ENCODE measurements around the gene CSPG4. TPM values are rescaled to one million over a fixed set of nuclear protein-coding genes. Genes with fewer than 3 reads are reported as not detected.
"Not testable (repeated sequence)": the region's sequence is repeated elsewhere in the genome, so short reads cannot be mapped to it uniquely, and the experiment has no call there.

Gene CSPG4
- total RNA-seq, 1 donor from 2014 or later: 15.0 TPM

DNA sequence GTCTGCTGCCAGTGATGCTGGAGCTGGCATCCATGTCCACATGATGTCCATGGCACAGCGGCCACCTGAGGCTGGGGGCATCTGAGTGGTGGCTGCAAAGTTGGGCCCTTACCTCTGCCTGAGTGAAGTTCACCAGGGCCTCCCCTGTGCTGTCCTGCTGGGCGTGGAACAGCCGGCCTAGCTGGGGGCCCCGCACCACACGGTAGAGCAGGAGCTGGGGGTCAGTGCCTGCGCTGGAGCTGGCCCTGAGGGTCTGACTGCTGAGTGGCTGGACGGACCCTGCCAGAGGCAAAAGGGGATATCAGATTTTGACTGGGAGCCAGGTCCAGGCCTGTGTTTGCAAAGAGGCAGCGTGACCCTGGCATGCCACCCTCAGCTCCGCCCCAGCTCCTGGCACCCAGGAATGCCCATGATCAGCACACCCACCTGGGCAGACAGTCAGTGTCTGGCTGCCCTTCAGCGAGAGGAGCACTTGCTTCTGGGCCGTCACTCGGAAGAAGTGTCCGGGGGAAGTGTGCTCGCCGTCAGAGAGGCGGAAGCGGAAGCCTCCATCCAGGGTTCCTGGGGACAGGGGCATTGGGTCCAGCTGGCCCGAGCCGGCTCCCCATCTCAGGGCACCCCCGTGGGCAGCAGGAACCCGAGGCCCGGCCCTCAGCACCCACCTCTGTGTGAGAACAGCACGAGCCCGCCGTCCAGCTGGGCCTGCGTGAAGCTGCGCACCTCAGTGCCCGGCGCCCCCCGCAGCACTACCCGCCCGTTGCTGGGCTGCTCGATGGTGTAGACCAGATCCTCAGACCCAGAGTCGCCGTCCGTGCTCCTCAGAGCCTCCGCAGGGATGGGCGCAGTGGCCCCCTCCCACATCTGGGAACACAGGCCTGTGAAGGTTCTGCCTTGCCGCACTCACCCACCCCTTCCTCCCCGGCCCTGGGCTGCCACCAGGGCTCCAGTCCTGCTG lies 30.2 kb downstream of the CSPG4 start:
- Histone ChIP-seq H3K36me3 (no peaks in the 10 kb centered on the region), H3K4me1 (peaks cover 7% of the 10 kb centered on the region), H3K9me3 (no peaks in the 10 kb centered on the region), H3K4me3 (no peak overlapping the region), H3K27me3 (ENCODE audit: low read depth) (no peaks in the 10 kb centered on the region), H3K27ac (no peak overlapping the region)
- TF ChIP-seq, protein P1, sequence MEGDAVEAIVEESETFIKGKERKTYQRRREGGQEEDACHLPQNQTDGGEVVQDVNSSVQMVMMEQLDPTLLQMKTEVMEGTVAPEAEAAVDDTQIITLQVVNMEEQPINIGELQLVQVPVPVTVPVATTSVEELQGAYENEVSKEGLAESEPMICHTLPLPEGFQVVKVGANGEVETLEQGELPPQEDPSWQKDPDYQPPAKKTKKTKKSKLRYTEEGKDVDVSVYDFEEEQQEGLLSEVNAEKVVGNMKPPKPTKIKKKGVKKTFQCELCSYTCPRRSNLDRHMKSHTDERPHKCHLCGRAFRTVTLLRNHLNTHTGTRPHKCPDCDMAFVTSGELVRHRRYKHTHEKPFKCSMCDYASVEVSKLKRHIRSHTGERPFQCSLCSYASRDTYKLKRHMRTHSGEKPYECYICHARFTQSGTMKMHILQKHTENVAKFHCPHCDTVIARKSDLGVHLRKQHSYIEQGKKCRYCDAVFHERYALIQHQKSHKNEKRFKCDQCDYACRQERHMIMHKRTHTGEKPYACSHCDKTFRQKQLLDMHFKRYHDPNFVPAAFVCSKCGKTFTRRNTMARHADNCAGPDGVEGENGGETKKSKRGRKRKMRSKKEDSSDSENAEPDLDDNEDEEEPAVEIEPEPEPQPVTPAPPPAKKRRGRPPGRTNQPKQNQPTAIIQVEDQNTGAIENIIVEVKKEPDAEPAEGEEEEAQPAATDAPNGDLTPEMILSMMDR (IDR thresholded peaks at IDR 0.05): no peak
- intact Hi-C loops (cut with DNase I): no loop called here
- DNase-seq: no peak
- ATAC-seq: no peak

DNA sequence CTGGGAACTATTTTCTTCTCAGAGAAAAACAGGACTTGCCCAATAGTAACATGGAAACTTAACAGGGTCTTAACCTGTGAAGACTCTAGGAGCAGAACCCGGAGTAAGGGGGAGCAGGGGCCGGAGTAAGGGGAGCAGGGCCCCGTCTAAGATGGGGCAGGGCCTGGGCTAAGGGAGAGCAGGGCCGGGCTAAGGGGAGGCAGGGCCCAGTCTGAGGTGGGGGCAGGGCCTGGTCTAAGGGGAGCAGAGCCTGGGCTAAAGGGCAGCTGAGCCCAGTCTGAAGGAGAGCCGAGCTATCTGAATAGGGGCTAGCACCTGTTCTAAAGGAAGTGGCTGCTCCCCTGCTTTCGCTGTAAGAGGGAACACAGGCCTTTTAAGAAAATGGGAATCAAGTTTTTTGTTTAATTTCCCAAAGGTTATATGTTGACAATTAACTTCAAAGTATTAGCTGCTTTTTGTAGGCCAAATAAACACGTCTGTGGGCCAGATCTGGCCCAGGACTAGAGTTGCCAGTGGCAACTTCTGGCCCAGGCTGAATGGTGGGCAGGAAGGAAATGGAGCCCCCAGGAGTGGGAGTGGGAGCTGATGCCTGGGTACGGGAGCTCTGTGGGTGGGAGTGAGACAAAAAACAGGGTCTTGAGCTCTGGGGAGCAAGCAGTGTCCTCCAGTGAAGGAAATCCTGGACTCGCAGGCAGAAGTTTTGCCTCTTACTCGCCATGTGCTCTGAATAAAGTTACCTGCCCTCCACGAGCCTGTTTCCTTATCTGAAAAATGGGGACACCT lies 32.5 kb downstream of the CSPG4 start:
- ATAC-seq: no peak
- Histone ChIP-seq H3K4me1 (peaks cover 21% of the 10 kb centered on the region), H3K9me3 (no peaks in the 10 kb centered on the region), H3K4me3 (no peak overlapping the region), H3K36me3 (no peaks in the 10 kb centered on the region), H3K27ac (no peak overlapping the region), H3K27me3 (ENCODE audit: low read depth) (no peaks in the 10 kb centered on the region)
- no peak for DNase-seq
- intact Hi-C loops (cut with DNase I): no loop called here
- TF ChIP-seq, protein P1 (IDR thresholded peaks at IDR 0.05): no peak

DNA sequence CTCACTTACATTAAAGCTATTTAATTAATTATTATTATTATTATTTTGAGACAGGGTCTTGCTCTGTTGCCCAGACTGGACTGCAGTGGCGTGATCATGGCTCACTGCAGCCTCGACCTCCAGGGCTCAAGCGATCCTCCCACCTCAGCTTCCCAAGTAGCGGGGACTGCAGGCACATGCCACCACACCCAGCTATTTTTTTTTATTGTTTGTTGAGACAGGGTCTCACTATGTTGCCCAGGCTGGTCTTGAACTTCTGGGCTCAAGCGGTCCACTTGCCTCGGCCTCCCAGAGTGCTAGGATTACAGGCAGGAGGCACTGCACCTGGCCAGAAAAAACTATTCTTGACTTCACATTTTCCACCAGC lies 34.3 kb downstream of the CSPG4 start:
- H3K4me3 ChIP-seq; H3K9me3 ChIP-seq; ATAC-seq; H3K27ac ChIP-seq; DNase-seq; H3K36me3 ChIP-seq; H3K27me3 ChIP-seq (ENCODE audit: low read depth); intact Hi-C loops (cut with DNase I): not testable (repeated sequence)
- H3K4me1 ChIP-seq: peaks cover 24% of the 10 kb centered on the region

DNA sequence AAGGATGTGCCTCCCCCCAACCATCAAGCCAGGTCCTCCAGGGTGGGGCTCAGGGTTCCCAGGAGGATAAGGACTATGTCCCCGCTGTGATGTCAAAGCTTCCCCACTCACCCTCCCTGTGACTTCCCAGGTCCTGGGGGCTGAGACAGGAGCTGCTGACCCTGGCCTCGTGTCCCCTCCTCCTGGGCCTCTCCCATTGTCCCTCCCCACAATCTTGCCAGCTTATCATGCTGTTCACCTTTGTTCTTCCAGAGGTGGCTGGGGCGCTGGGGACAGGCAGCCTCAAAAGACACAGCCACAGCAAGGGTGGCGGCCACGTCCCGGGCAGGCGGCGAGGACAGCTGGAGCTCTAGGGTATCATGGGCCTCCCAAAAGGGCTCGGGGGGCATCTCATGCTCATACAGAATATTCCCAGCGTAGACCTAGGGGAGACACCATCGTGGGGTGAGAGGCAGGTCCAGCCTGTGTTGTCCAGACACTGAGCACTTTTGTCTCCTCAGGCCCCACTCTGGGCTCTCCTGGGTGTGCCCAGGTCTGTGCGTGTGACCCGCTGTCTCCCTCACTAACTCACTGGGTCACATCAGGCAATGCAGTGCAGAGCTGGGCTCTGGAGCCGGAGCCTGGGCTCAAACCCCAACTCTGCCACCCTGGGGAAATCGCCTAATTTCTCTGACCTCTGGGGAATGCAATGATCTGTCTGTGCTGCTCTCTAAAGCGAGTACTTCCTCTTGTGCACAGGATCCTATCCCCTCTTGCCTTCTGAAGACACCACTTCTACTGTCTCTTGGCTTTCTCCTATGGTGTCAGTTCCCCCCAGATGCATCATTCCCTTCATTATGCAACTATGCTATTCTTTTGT lies 35.0 kb downstream of the CSPG4 start:
- Histone ChIP-seq H3K9me3 (no peaks in the 10 kb centered on the region), H3K36me3 (no peaks in the 10 kb centered on the region), H3K4me3 (no peak overlapping the region), H3K27me3 (ENCODE audit: low read depth) (no peaks in the 10 kb centered on the region), H3K4me1 (peaks cover 29% of the 10 kb centered on the region), H3K27ac (no peak overlapping the region)
- DNase-seq: no peak
- ATAC-seq: no peak
- intact Hi-C loops (cut with DNase I): no loop called here
- TF ChIP-seq, protein P1 (IDR thresholded peaks at IDR 0.05): no peak

DNA sequence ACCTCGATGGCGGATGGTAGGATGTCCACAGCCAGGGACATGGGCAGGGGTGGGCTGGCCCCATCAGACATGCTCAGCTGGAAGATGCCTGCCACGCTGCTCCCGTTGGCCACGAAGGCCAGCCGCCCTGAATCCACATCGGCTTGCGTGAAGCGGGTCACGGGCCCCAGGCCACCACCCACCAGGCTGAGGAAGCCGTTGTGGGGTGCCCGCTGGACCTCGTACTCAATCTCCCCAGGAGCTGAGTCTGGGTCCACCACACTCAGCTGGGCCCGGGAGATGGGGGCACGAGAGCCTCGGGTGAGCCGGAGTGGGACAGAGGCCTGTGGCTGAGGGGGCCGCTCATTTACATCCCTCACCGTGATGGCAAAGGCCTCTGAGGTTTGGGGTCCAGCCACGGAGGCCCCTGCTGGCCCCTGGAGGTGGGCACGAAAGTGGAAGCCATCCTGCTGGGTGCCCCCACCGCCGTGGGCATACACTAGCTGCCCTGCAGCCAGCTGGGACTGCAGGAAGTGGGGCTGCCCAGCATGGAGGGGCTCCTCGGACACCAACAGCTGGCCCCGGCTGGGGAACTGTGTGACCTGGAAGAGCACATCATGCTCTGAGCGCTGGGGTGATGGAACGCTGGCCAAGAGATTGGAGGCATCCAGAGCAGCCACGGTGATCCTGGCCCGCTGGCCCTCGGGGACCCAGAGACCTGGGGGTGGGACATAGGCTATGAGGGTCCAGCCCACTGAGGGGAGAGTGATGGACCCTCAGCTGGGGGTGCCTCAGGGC lies 35.8 kb downstream of the CSPG4 start:
- intact Hi-C loops (cut with DNase I): no loop called here
- H3K4me3 ChIP-seq: no peak overlapping the region
- TF ChIP-seq, protein P1 (IDR thresholded peaks at IDR 0.05): no peak
- peaks cover 33% of the 10 kb centered on the region for H3K4me1 ChIP-seq
- DNase-seq (no peak), ATAC-seq (no peak)
- H3K36me3 ChIP-seq: no peaks in the 10 kb centered on the region
- H3K27ac ChIP-seq: no peak overlapping the region
- no peaks in the 10 kb centered on the region for H3K9me3 ChIP-seq
- H3K27me3 ChIP-seq (ENCODE audit: low read depth): no peaks in the 10 kb centered on the region

All from lower lobe of right lung (tissue), 2 donors.